ENCODE measurements around the gene SLIRP.
"Not testable (repeated sequence)": the region's sequence is repeated elsewhere in the genome, so short reads cannot be mapped to it uniquely, and the experiment has no call there.

SLIRP gene

DNA sequence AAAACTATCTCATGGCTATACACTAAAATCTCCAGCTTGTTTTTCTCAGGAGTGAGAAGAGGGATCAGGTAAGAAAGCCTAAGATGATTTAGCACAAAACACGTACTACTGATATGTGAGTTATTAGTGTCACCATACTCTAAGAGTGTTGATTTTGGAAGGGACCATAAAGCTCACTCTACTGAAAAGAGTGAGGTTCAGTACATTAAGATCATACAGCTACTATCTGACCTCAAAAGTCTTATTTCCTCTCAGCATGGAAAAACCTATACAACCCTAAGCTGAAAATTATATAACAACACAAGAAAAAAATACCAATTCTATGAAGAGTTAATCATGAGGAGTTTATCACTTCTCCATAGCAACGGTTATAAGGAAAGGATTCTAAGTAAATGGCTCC is 33.5 kb downstream of the SLIRP start:
- DNase-seq (ENCODE audit: low read depth in 3 of 3, low spot score in 1 of 3): no peak

DNA sequence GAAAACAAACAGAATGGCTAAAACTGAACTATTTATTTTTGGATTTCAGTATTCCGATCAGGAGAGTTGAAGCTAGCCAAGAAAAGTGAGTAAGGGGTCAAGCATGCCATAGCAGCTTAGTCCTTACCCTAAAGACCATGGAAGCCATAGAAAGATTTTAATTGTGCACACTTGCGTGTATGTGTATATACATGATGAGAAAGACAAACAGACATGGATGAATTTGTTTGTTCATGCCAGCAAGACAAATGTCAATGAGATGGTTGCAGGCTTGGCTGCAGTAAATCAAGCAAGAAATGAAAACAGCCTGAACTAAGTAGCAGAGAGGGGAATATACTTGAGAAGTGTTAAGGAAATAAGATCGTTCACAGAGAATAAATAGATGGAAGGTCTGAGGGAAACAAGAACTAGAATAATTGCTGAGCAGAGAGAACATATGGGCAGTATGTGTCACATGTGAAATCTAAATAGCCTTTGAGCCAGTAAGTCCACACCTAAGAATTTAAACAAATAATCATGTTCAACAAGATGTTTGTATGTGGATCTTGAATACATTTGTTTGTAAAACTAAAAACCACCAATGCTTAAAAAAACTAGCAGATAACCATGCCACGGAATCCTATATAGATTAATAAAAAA is 38.3 kb downstream of the SLIRP start:
- no peak for DNase-seq (ENCODE audit: low read depth in 3 of 3, low spot score in 1 of 3)

DNA sequence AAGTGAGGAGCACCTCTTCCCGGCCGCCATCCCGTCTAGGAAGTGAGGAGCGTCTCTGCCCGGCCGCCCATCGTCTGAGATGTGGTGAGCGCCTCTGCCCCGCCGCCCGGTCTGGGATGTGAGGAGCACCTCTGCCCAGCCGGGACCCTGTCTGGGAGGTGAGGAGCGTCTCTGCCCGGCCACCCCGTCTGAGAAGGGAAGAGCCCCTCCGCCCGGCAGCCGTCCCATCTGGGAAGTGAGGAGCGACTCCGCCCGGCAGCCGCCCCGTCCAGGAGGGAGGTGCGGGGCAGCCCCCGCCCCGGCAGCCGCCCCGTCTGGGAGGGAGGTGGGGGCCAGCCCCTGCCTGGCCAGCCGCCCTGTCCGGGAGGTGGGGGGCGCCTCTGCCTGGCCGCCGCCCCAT is 39.5 kb downstream of the SLIRP start:
- DNase-seq (ENCODE audit: low read depth in 3 of 3, low spot score in 1 of 3): not testable (repeated sequence)

GRCh38 chr14:77752266-77752665 is 44.4 kb downstream of the SLIRP start:
- DNase-seq (ENCODE audit: low read depth in 3 of 3, low spot score in 1 of 3): no peak

DNA sequence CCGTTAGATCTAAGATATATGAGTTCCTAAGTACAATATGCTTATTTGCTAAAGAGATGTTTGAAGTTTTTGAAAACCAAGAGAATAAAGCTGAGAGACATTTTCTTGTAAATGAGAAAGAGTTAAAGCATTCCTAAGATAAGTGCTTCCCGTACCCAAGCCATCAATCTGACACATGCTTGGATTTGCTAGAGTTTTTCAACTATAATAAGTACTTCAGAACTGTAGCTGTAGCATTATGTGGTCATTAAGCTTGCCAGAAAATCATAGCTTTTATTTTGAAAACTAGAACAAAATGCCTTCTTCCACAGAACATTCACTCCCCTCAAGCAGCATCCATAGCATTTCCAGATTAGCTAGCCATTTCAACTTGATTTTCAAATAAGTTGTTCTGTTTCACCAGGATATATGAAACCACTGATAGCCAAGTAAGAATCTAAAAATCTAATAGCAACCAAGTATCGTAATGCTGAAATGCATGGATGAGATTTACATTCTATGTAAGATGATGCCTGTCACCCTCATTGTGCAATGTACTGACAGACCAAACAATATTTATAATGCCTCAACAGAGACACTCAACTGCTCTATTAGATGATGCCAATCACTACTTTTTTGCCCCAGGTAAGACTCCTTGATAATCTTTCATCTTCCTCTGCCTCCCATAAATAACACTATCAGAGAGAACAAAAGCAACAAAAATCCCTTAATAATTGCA is 45.1 kb downstream of the SLIRP start:
- no peak for DNase-seq (ENCODE audit: low read depth in 3 of 3, low spot score in 1 of 3)

DNA sequence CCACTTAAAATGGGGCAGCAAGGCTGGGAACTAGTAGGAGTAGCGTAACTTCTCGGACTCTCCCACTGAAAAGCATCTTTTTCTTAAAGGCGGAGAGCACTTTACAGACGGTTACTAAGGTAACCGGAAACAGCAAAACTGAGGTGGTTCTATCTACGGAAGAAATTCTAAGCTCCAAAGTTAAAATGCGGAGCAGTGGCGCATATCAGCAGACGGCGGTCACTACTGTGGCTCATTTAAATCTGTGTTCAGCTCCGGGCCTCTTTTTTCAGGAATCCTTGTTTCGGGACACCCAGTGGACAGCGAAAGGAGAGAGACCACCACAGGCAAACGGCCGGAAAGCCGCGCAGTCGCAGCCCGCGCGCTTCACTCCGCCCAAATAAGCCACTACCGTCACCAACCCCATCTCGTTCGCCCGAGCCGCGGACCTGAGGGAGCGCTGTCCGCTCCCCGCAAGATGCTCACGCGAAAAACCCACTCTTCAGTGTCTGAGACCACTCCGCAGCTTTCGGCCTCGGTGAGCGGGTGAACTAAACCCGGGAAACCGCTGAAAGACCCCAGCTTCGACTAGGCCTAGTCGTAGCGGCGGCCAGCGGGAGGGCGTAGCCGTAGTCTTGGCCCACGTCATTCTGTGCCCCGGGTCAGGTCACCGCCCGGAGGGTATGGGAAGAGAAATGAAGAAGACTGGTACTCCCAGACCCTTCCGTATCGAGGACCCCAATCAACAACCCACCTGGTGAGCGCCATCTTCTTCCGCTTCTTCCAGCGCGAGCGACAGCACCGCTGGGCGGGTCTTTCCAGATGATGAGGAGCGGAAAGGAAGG is 52.7 kb downstream of the SLIRP start, which contains the start of gene SNW1:
TSS of gene SNW1 (minus strand) at position 776 of the 824 bp plus-strand sequence. CDS start at position 747, 29 bp downstream.
- DNase-seq (ENCODE audit: low read depth in 3 of 3, low spot score in 1 of 3): peak; percentile 73 to 81 (median 78)

DNA sequence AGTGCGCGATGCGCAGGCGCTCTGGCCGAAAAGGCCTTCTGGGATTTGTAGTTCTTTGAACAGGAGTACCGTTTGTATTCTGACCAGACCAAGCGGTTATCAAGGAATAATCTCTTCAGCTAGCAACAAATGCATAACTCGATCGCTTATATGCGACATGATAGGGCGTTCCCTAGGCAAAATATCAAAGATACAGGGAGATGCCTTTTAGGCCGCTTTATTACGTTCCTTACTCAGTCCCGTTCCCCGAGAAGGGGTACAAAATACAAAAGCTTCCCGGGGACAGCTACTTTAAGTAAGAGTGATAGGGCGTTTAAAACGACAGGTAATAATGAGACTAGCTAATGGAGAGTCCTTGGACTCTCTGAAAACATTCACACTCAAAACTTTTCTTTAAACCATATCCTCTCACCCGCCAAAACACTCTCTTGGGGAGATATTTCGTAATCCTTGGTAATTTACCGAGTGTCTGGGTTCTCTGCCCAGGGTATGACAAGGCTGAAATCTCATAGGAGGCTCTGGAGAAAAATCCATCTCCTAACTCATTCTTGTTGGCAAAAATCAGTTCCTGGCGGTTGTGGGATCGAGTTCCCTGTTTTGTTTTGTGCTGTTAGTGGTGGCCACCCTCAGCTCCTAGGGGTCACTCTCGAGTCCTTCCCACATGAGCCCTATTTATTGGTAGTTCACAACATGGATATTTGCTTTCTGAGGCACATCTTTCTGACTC is 53.5 kb downstream of the SLIRP start:
- DNase-seq (ENCODE audit: low read depth in 3 of 3, low spot score in 1 of 3): no peak

DNA sequence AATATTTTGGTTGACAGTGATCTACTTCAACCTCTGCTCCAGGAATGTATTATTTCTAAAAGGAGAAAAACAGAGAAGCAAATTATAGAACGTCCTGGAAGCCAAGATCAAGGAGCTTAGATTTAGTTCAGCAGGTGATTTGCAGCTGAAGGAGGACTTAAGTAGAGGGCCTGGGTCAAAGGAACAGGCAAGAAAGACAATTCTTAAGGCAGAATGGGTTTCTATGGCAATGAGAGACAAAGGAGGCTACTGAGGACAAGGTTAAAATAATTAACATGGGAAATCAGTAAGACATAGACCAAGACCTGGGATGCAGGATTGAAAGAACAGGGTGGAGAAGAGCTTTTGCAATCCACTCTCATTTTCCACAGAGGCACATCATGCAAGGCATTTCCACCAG is 55.4 kb downstream of the SLIRP start:
- no peak for DNase-seq (ENCODE audit: low read depth in 3 of 3, low spot score in 1 of 3)

DNA sequence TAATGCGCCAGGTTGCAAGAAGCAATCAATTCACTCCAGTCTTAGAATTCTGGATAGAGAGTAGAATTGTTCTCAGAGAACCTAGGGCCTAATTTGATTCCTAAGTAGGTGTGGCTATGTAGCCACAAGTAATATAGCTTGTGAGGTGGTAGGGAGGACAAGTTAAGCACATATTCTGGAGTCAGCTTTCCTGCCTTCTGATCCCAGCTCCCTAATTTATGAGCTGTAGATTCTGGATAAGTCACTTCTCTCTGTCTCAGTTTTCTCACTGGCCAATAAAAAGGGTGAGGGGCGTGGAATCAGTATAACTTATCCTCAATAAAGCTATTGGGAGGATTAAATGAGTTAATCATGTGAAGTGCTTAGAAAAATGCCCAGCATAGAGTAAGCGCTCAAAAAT is 56.1 kb downstream of the SLIRP start:
- DNase-seq (ENCODE audit: low read depth in 3 of 3, low spot score in 1 of 3): no peak

Data from stimulated activated CD4-positive, alpha-beta T cell treated with anti-CD3 and anti-CD28 coated beads, TNF-alpha, amount 100 ng/mL, for 1 hour (primary cell).